GM13977 (cell line): ENCODE results near the gene ERC2.
"Not testable (repeated sequence)": the region's sequence is repeated elsewhere in the genome, so short reads cannot be mapped to it uniquely, and the experiment has no call there.

Source experiments
- DNase-seq: peaks from one replicate; pipeline ENCODE4 v3.0.0; 2012; ENCODE audit warnings: low spot score
- CTCF ChIP-seq: IDR thresholded peaks from 2 replicates; pipeline ENCODE4 v1.5.1; 2012; ENCODE audit warnings: mild to moderate bottlenecking, control low read depth; ENCODE audit not compliant: insufficient read depth; ENCODE audit errors: extremely low read depth, missing control alignments
- in situ Hi-C: fragments of 300-500 bp; cut with MboI; formaldehyde crosslinking; loops from one replicate; pipeline ENCODE4 v1.12.0; 2022; ENCODE audit warnings: low sequenced_read_pairs, low pct_unique_long_range_greater_than_20kb, mixed read lengths, inconsistent platforms; ENCODE audit not compliant: unreplicated experiment

The ERC2 gene

GRCh38 chr3:56468184-56469106 is at the start of gene ERC2:
Gene ERC2, minus strand, starts transcription at chr3:56468467.
- no peak for TF ChIP-seq CTCF
- DNase-seq, result no peak
- in situ Hi-C loops, result no loop called here

- DNase-seq, result no peak
- TF ChIP-seq CTCF, result no peak
- in situ Hi-C loops, result no loop called here
Observed at GRCh38 chr3:56502738-56503137, 34.5 kb upstream of the ERC2 start.

- DNase-seq, in situ Hi-C loops: not testable (repeated sequence)
Observed at GRCh38 chr3:56496376-56496775, 28.1 kb upstream of the ERC2 start.

GRCh38 chr3:56494679-56495322 is 26.5 kb upstream of the ERC2 start:
- DNase-seq, result peak; percentile 79
- in situ Hi-C loops, result no loop called here
- TF ChIP-seq CTCF, result peak; percentile 88

- no peak for TF ChIP-seq CTCF
- DNase-seq, result no peak
- in situ Hi-C loops, result no loop called here
Observed at GRCh38 chr3:56491566-56491965, 23.3 kb upstream of the ERC2 start.

- DNase-seq, result no peak
- in situ Hi-C loops, result no loop called here
- TF ChIP-seq CTCF, result no peak
Observed at GRCh38 chr3:56488812-56489600, 20.7 kb upstream of the ERC2 start.

GRCh38 chr3:56484525-56485032 is 16.3 kb upstream of the ERC2 start:
- TF ChIP-seq CTCF, result no peak
- in situ Hi-C loops, result no loop called here
- DNase-seq, result no peak
